Activated B cell treated with CpG ODN at 0.5 μM for 24 hours (primary cell): Measurements from ENCODE around the gene DAZAP1. TPM values are rescaled to one million over a fixed set of nuclear protein-coding genes. Genes with fewer than 3 reads are reported as not detected.
A peak's percentile ranks its signal among the peaks of the same experiment; 100 is the strongest.

Source experiments
- ATAC-seq: fragments of 200-7000 bp; cut with Tn5 transposase; one replicate; pipeline ENCODE4 v1.10.0; 2021; ENCODE audit warnings: low read depth, mild to moderate bottlenecking, moderate library complexity
- CTCF ChIA-PET: fragments of 350-600 bp; sonication (Branson Sonifier 250); formaldehyde crosslinking; loops from one replicate; lab custom pipeline; 2021; ENCODE audit warnings: antibody characterized with exemption; lab: Charles Lee
- POLR2A ChIA-PET: fragments of 350-600 bp; sonication (Branson Sonifier 250); formaldehyde crosslinking; loops from one replicate; lab custom pipeline; 2021; ENCODE audit warnings: antibody characterized with exemption; lab: Charles Lee
- DNase-seq: peaks from one replicate; pipeline ENCODE4 v3.0.0; 2022
- H3K27ac Mint-ChIP-seq: one replicate; pipeline ENCODE4 v1.8.0; 2020; ENCODE audit warnings: mixed read lengths
- H3K27me3 Mint-ChIP-seq: one replicate; pipeline ENCODE4 v1.8.0; 2021; ENCODE audit warnings: mixed read lengths
- H3K36me3 Mint-ChIP-seq: one replicate; pipeline ENCODE4 v1.8.0; 2021; ENCODE audit warnings: low read depth, mixed read lengths
- H3K4me1 Mint-ChIP-seq: one replicate; pipeline ENCODE4 v1.8.0; 2021; ENCODE audit warnings: mixed read lengths
- H3K4me3 Mint-ChIP-seq: one replicate; pipeline ENCODE4 v1.8.0; 2020; ENCODE audit warnings: mild to moderate bottlenecking, mixed read lengths
- H3K9me3 Mint-ChIP-seq: one replicate; pipeline ENCODE4 v1.8.0; 2020; ENCODE audit warnings: mixed read lengths
- intact Hi-C: fragments of 100-400 bp; cut with micrococcal nuclease; formaldehyde crosslinking; loops from one replicate; pipeline ENCODE4 v1.15.1; 2024
- total RNA-seq: library from RNA; stranded (reverse); gene quantifications from 2 replicates; pipeline ENCODE4 v1.2.3, GENCODE V29; 2022
- TF ChIP-seq, protein P1 (sequence below): fragments of 200-600 bp; IDR thresholded peaks from one replicate; pipeline ENCODE4 v1.8.0; 2022; ENCODE audit warnings: antibody characterized with exemption, mild to moderate bottlenecking

The DAZAP1 gene
- total RNA-seq, 1 donor from 2014 or later, result 195 TPM

DNA sequence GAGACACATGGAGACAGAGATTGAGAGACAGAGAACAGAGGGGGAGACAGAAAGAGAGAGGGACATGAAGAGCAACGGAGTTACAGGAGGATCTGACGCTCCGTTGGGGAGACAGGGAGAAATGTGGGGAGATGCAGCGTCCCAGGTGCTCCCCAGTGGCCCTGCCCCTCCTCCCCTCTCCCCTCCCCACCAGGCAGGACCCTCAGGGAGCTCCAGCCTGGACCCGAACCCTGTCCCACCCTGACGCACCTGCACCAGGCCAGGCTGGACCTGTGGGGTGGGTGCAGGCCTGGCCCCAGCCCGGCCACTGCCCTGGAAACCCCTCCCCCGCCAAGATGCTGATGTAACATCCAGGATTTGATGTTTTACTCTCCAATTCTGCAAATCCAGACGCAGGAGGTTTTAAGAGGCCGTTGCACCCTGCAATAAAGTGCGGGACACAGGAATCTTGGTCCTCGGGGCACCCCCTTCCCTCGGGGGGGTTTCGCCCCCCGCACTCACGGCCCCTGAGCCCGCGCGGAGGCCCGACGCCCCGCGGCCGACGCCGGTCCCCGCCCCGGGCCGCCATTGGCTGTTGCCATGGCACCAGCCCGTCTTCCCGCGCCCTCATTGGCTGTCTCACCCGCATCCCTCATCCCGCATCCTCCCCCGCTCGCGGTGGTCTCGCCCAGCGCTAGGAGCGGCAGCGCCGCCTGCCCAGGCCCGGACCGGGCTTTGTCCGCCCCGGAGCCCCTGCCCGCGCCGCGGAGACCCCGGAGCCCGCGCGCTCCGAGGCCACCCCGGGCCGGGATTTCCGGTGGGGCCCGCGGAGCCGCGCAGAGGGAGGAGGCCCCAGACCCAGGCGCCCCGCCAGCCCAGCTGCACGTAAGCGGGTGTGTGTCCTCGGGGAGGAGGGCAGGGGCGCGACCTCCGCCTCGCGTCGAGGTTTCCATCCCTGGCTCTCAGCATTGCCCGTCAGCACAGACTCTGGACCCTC, 42.4 kb downstream of the DAZAP1 start, which contains the start of gene APC2:
APC2 (plus strand) TSS at position 655 of the 976 bp plus-strand sequence. CDS start 2,881 bp downstream, outside the sequence.
- CTCF ChIA-PET, result no interaction called here

DNA sequence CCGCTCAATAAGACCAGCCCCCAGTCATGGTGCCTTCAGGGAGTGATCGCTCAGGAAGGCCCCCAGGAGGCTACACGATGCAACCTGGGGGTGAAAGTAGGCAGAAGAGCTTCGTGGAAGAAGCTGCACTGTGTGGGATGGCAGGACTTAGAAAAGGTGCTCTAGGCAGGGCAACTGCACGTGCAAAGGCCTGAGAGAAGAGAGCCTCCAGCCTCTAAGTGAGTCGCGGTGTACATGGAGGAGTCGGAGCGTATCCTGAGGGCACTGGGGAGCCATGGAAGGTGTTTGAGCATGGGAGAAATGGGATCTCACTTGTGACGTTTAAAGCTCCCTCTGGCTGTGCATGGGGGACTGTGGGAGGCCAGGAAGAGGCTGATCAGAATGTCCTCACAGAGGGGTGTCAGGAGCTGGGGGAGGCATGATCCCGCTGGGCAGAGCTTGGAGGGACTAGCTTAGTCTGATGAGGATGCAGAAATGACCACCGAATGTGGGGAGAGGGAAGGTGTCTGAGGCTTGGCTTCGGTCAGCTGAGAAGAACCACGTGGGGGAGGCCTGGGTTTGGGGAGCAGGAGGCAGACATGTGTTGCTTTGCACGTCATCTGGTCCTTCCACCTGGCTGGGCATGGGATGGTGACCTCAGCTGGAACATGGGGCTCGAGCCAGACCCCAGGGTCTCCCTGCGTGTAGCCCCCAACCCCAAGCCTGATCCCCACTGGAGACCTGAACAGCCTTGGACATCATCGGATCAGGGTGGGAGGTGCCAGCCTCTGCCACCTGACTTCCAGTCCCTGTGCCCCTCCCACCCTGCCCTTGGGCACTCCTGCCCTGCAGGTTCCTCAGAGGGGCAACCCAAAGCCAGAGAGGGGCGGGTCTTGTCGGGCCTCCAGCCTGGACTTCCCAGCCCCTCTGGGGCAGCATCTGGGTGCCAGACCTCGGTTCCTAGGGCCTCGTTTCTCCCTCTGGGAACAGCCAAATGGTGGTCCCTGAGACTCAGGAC, 43.6 kb downstream of the DAZAP1 start:
- intact Hi-C loops, result no loop called here
- Mint-ChIP-seq H3K4me1 (peaks cover 36% of the 10 kb centered on the region), H3K27ac (no peak overlapping the region), H3K36me3 (no peaks in the 10 kb centered on the region), H3K27me3 (peaks cover 55% of the 10 kb centered on the region), H3K9me3 (no peaks in the 10 kb centered on the region), H3K4me3 (peak overlapping the region; percentile 44)
- ATAC-seq, result no peak
- TF ChIP-seq, protein P1, sequence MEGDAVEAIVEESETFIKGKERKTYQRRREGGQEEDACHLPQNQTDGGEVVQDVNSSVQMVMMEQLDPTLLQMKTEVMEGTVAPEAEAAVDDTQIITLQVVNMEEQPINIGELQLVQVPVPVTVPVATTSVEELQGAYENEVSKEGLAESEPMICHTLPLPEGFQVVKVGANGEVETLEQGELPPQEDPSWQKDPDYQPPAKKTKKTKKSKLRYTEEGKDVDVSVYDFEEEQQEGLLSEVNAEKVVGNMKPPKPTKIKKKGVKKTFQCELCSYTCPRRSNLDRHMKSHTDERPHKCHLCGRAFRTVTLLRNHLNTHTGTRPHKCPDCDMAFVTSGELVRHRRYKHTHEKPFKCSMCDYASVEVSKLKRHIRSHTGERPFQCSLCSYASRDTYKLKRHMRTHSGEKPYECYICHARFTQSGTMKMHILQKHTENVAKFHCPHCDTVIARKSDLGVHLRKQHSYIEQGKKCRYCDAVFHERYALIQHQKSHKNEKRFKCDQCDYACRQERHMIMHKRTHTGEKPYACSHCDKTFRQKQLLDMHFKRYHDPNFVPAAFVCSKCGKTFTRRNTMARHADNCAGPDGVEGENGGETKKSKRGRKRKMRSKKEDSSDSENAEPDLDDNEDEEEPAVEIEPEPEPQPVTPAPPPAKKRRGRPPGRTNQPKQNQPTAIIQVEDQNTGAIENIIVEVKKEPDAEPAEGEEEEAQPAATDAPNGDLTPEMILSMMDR, result no peak
- ChIA-PET POLR2A (interaction anchor here (0.6 to 0.8 kb wide), 2 partner anchors 15 to 40 kb away, joined by 3 read pairs; partner anchors contain the start of gene REEP6), CTCF (no interaction called here)
- DNase-seq, result no peak

More for the DNA sequence above, 42.4 kb downstream of the DAZAP1 start, which contains the start of gene APC2:
- H3K36me3 Mint-ChIP-seq, result no peaks in the 10 kb centered on the region
- DNase-seq (no peak), ATAC-seq (no peak)
- H3K27ac Mint-ChIP-seq, result no peak within 1 kb of the TSS
- POLR2A ChIA-PET, result interaction anchor here (0.6 to 1.7 kb wide), 3 partner anchors 41 to 181 kb away, joined by 3 to 7 read pairs (median 4); partner anchors contain the start of genes CIRBP, MBD3 and REEP6
- H3K27me3 Mint-ChIP-seq, result peaks cover 47% of the 10 kb centered on the region
- TF ChIP-seq, protein P1, result no peak
- intact Hi-C loops, result no loop called here
- peaks cover 33% of the 10 kb centered on the region for H3K4me1 Mint-ChIP-seq
- H3K4me3 Mint-ChIP-seq, result peak within 1 kb of the TSS; percentile 44
- H3K9me3 Mint-ChIP-seq, result no peaks in the 10 kb centered on the region

DNA sequence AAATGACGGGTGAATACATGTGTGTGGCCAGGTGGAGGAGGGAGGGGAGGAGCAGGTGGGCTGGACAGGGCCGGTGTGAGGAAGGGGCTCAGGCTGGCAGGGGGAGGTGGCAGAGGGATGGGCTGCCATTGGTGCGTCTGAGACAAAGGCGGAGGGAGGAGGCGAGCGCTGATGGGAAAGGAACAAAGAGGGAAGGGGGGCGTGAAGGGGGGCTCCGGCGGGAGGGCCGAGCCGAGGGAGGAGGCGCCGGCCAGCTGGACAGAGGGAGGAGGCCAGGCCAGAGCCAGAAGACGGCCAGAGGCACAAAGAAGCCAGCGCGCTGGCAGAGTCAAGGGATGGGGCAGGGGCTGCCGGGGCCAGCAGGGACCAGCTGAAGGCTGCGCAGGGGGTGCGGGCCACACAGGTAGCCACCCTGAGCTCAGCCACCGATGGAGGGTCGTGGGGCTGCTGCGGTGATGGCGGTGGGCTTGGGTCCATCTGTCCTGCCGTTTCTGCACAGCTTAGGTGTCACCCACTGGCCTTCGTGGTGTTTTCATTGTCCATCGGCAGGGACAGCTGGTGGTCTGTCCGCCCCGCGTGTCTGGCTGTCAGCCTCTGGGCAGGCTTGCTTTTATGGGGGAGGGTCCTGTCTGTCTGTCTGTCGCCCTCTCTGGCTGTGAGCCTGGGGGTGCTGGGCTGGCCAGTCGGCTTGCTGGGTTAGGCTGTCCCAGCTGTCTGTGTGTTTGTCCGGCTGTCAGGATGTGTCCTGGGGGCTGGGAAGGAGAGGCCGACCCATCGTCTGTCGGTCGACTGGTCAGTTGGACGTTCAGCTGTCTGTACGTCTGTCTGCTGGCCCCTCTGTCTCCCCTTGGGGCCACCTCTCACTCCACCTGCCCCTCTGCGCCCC, 44.8 kb downstream of the DAZAP1 start:
- Mint-ChIP-seq H3K36me3 (no peaks in the 10 kb centered on the region), H3K9me3 (no peaks in the 10 kb centered on the region), H3K4me1 (peaks cover 34% of the 10 kb centered on the region), H3K27me3 (peaks cover 54% of the 10 kb centered on the region), H3K4me3 (no peak overlapping the region), H3K27ac (no peak overlapping the region)
- no peak for DNase-seq
- no peak for ATAC-seq
- CTCF ChIA-PET, result no interaction called here
- POLR2A ChIA-PET, result interaction anchor here (1.5 kb wide), 1 partner anchor 16 kb away, joined by 5 read pairs; no protein-coding TSS in a partner anchor
- TF ChIP-seq, protein P1, result no peak
- intact Hi-C loops, result no loop called here

DNA sequence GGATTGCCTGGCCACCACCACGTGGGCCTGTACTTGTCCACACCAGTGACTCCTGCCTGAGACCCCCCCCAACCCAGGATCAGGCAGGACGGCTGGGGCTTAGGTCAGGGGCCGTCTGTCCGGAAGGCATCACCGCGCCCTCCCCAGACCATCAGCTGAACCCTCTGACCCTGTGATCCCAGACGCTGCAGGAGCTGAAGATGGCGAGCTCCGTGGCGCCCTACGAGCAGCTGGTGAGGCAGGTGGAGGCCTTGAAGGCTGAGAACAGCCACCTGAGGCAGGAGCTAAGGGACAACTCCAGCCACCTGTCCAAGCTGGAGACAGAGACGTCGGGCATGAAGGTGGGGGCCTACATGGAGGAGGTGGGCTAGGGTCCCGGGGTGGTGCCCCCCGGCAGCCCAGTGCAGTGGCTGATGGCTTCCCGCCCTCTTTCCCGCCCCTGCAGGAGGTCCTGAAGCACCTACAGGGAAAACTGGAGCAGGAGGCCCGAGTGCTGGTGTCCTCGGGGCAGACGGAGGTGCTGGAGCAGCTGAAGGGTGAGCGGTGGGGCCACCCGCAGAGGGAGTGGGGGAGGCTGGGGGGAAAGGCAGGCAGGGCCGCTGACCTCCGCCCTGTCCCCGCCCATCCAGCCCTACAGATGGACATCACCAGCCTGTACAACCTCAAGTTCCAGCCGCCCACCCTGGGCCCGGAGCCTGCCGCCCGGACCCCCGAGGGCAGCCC, 45.6 kb downstream of the DAZAP1 start:
- no peaks in the 10 kb centered on the region for H3K36me3 Mint-ChIP-seq
- H3K4me3 Mint-ChIP-seq, result no peak overlapping the region
- H3K27ac Mint-ChIP-seq, result no peak overlapping the region
- POLR2A ChIA-PET, result interaction anchor here (1.5 kb wide), 1 partner anchor 15 kb away, joined by 5 read pairs; no protein-coding TSS in a partner anchor
- DNase-seq (no peak), ATAC-seq (no peak)
- peaks cover 30% of the 10 kb centered on the region for H3K4me1 Mint-ChIP-seq
- intact Hi-C loops, result no loop called here
- TF ChIP-seq, protein P1, result no peak
- H3K27me3 Mint-ChIP-seq, result peaks cover 46% of the 10 kb centered on the region
- CTCF ChIA-PET, result interaction anchor here (1.7 kb wide), 1 partner anchor 10 kb away, joined by 5 read pairs; no protein-coding TSS in a partner anchor
- no peaks in the 10 kb centered on the region for H3K9me3 Mint-ChIP-seq
